Hepatocyte (in vitro differentiated cells): ENCODE measurements around the gene NRIP1. TPM values are rescaled to one million over a fixed set of nuclear protein-coding genes. Genes with fewer than 3 reads are reported as not detected.
A peak's percentile ranks its signal among the peaks of the same experiment; 100 is the strongest.
"Not testable (repeated sequence)": the region's sequence is repeated elsewhere in the genome, so short reads cannot be mapped to it uniquely, and the experiment has no call there.

Experiments used
- DNase-seq: peaks from one replicate; pipeline ENCODE4 v3.0.0-alpha.2; 2016; ENCODE audit warnings: low spot score
- H2AFZ ChIP-seq: fragments of 200-600 bp; sonication (generic); 2 replicates; pipeline ENCODE4 v1.6.0; 2016; ENCODE audit warnings: antibody characterized with exemption, mild to moderate bottlenecking
- H3K27ac ChIP-seq: fragments of 200-600 bp; sonication (generic); 2 replicates; pipeline ENCODE4 v1.5.1; 2016; ENCODE audit warnings: mild to moderate bottlenecking
- H3K27me3 ChIP-seq: fragments of 200-600 bp; sonication (generic); 2 replicates; pipeline ENCODE4 v1.6.1; 2016
- H3K36me3 ChIP-seq: fragments of 200-600 bp; sonication (generic); replicated peaks from 2 replicates; pipeline ENCODE4 v1.5.1; 2016; ENCODE audit warnings: low read depth; ENCODE audit not compliant: insufficient read depth
- H3K4me1 ChIP-seq: fragments of 200-600 bp; sonication (generic); 2 replicates; pipeline ENCODE4 v1.5.1; 2016; ENCODE audit warnings: mild to moderate bottlenecking, moderate library complexity; ENCODE audit not compliant: insufficient read depth
- H3K4me2 ChIP-seq: fragments of 200-600 bp; sonication (generic); 2 replicates; pipeline ENCODE4 v1.6.0; 2016
- H3K4me3 ChIP-seq: fragments of 200-600 bp; sonication (generic); 2 replicates; pipeline ENCODE4 v1.5.1; 2016; ENCODE audit warnings: mild to moderate bottlenecking
- H3K79me2 ChIP-seq: fragments of 200-600 bp; sonication (generic); 2 replicates; pipeline ENCODE4 v1.6.0; 2017; ENCODE audit warnings: mild to moderate bottlenecking
- H3K9me2 ChIP-seq: fragments of 200-600 bp; sonication (generic); replicated peaks from 2 replicates; pipeline ENCODE4 v1.6.0; 2017; ENCODE audit warnings: mild to moderate bottlenecking; ENCODE audit not compliant: insufficient read depth
- H3K9me3 ChIP-seq: fragments of 200-600 bp; sonication (generic); 2 replicates; pipeline ENCODE4 v1.5.1; 2016; ENCODE audit warnings: low read depth, mild to moderate bottlenecking
- H4K20me1 ChIP-seq: fragments of 200-600 bp; sonication (generic); 2 replicates; pipeline ENCODE4 v1.6.0; 2016; ENCODE audit warnings: mild to moderate bottlenecking; ENCODE audit not compliant: insufficient read depth, poor library complexity, severe bottlenecking
- EZH2 ChIP-seq: fragments of 200-600 bp; sonication (generic); IDR thresholded peaks from 2 replicates; pipeline ENCODE4 v1.6.1; 2016; ENCODE audit warnings: antibody characterized with exemption, mild to moderate bottlenecking, borderline replicate concordance
- EZH2phosphoT487 ChIP-seq: fragments of 200-600 bp; sonication (generic); IDR thresholded peaks from one replicate; pipeline ENCODE4 v1.6.1; 2018; ENCODE audit warnings: antibody characterized with exemption, mild to moderate bottlenecking, low read depth, moderate library complexity; ENCODE audit not compliant: unreplicated experiment, severe bottlenecking
- WGBS: methylation state at CpG from one replicate; pipeline ENCODE4 v1.1.6; 2016; ENCODE audit warnings: low lambda C conversion rate; ENCODE audit errors: missing lambda C conversion rate; 5-methylcytosine and 5-hydroxymethylcytosine counted together
- polyA plus RNA-seq: library from polyadenylated mRNA; unstranded; fragments of >200 nt; fragmentation: Nextera tagmentation; extraction: Ambion mirVana; gene quantifications from 2 replicates; pipeline ENCODE4 v1.2.1, GENCODE V29; 2016
- total RNA-seq: library from RNA; depleted of rRNA; stranded (reverse); fragments of >200 nt; gene quantifications from 2 replicates; pipeline ENCODE4 v1.2.3, GENCODE V29; 2014
- TF ChIP-seq, protein P1 (sequence below): fragments of 200-600 bp; sonication (generic); IDR thresholded peaks from 2 replicates; pipeline ENCODE4 v1.5.1; 2016; ENCODE audit warnings: antibody characterized with exemption, mild to moderate bottlenecking; ENCODE audit not compliant: poor library complexity

The NRIP1 gene
- total and polyA plus RNA-seq, 2 experiments from 2014 or later, result 11.5 to 62.4 TPM

- Histone ChIP-seq H3K4me1 (peaks cover 18% of the 10 kb centered on the region), H4K20me1 (peaks cover 36% of the 10 kb centered on the region), H3K27ac (no peak overlapping the region), H3K9me2 (no peaks in the 10 kb centered on the region), H3K79me2 (peaks cover 90% of the 10 kb centered on the region), H3K27me3 (no peaks in the 10 kb centered on the region), H3K4me2 (no peak overlapping the region), H3K4me3 (no peak overlapping the region), H2AFZ (no peak overlapping the region), H3K36me3 (no peaks in the 10 kb centered on the region), H3K9me3 (no peaks in the 10 kb centered on the region)
- DNase-seq, result no peak
- WGBS, result 82% methylated on average over 1 of the region's 1 CpG
- TF ChIP-seq, protein P1, sequence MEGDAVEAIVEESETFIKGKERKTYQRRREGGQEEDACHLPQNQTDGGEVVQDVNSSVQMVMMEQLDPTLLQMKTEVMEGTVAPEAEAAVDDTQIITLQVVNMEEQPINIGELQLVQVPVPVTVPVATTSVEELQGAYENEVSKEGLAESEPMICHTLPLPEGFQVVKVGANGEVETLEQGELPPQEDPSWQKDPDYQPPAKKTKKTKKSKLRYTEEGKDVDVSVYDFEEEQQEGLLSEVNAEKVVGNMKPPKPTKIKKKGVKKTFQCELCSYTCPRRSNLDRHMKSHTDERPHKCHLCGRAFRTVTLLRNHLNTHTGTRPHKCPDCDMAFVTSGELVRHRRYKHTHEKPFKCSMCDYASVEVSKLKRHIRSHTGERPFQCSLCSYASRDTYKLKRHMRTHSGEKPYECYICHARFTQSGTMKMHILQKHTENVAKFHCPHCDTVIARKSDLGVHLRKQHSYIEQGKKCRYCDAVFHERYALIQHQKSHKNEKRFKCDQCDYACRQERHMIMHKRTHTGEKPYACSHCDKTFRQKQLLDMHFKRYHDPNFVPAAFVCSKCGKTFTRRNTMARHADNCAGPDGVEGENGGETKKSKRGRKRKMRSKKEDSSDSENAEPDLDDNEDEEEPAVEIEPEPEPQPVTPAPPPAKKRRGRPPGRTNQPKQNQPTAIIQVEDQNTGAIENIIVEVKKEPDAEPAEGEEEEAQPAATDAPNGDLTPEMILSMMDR, result no peak
- TF ChIP-seq EZH2phosphoT487 (no peak), EZH2 (no peak)
Observed at GRCh38 chr21:15036189-15036588, 28.6 kb downstream of the NRIP1 start.

DNA sequence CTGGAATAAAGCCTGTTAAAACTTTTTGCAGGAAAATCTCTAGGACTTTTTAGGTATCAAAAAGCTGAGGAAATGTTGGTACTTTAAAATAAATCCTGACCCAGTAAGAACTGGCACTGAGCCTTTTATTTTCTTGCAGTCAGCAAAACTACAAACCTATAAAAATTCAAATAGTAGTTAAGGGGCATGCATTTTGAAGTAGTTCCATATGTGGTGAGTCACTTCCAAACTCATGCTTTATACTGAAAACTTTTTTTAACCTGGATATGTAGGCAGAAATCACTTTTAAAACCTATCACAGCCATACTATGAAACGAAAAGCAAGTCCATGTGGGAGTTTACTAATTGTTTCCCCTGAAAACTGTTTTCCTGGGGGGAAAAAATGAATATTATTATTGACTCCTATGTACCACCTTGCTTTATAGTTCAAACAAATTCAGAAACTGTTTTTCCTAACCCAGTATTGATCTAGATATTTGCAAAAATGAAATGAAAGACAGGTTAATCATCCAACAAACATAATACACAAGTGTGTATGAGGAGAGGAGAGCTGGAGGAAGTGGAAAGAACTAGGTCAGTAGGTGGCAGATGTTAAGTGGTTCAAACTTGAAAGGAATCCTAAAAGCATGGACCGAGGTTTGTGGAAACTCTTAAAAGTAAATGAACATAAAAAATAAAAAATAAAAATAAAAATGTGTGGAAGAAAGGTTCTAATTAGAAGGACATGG is 30.5 kb downstream of the NRIP1 start:
- no peak for DNase-seq
- Histone ChIP-seq H3K27ac (peak overlapping the region; percentile 36), H3K27me3 (no peaks in the 10 kb centered on the region), H3K9me3 (no peaks in the 10 kb centered on the region), H3K79me2 (peaks cover 85% of the 10 kb centered on the region), H3K4me1 (peaks cover 18% of the 10 kb centered on the region), H3K4me2 (peak overlapping the region; percentile 50), H3K4me3 (no peak overlapping the region), H3K36me3 (no peaks in the 10 kb centered on the region), H2AFZ (no peak overlapping the region), H3K9me2 (no peaks in the 10 kb centered on the region), H4K20me1 (peaks cover 31% of the 10 kb centered on the region)
- WGBS, result 63% methylated on average over 2 of the region's 2 CpGs
- TF ChIP-seq EZH2 (no peak), EZH2phosphoT487 (no peak)
- TF ChIP-seq, protein P1, result no peak

GRCh38 chr21:15031790-15032357 is 32.9 kb downstream of the NRIP1 start:
- H3K79me2 ChIP-seq, result peaks cover 87% of the 10 kb centered on the region
- 97% methylated on average over 3 of the region's 4 CpGs for WGBS
- H3K4me1 ChIP-seq, result peaks cover 13% of the 10 kb centered on the region
- H2AFZ ChIP-seq, result no peak overlapping the region
- no peaks in the 10 kb centered on the region for H3K9me3 ChIP-seq
- no peak overlapping the region for H3K4me3 ChIP-seq
- no peak overlapping the region for H3K27ac ChIP-seq
- TF ChIP-seq EZH2phosphoT487 (no peak), EZH2 (no peak)
- TF ChIP-seq, protein P1, result no peak
- H4K20me1 ChIP-seq, result peaks cover 48% of the 10 kb centered on the region
- H3K27me3 ChIP-seq, result no peaks in the 10 kb centered on the region
- H3K4me2 ChIP-seq, result no peak overlapping the region
- H3K9me2 ChIP-seq, result no peaks in the 10 kb centered on the region
- no peaks in the 10 kb centered on the region for H3K36me3 ChIP-seq
- DNase-seq, result no peak

- H3K27me3 ChIP-seq, H3K9me3 ChIP-seq, H3K4me3 ChIP-seq, H3K4me2 ChIP-seq, H3K9me2 ChIP-seq, H3K36me3 ChIP-seq, DNase-seq, H3K27ac ChIP-seq, H2AFZ ChIP-seq: not testable (repeated sequence)
- peaks cover 13% of the 10 kb centered on the region for H3K4me1 ChIP-seq
- H3K79me2 ChIP-seq, result peaks cover 88% of the 10 kb centered on the region
- WGBS, result no CpG with 5 or more reads among the region's 14 CpGs
- peaks cover 45% of the 10 kb centered on the region for H4K20me1 ChIP-seq
Observed at GRCh38 chr21:15031362-15031761, 33.4 kb downstream of the NRIP1 start.

- not testable (repeated sequence) for H3K9me2 ChIP-seq, H3K4me2 ChIP-seq, H3K27ac ChIP-seq, H3K9me3 ChIP-seq, H3K27me3 ChIP-seq, H2AFZ ChIP-seq, DNase-seq, H3K4me3 ChIP-seq, H3K36me3 ChIP-seq
- WGBS, result 100% methylated on average over 6 of the region's 8 CpGs
- Histone ChIP-seq H3K4me1 (peaks cover 13% of the 10 kb centered on the region), H4K20me1 (peaks cover 46% of the 10 kb centered on the region), H3K79me2 (peaks cover 88% of the 10 kb centered on the region)
Observed at GRCh38 chr21:15030861-15031260, 33.9 kb downstream of the NRIP1 start.
